HG02642 (cell line): ENCODE results near the gene PLOD1.
"Not testable (repeated sequence)": the region's sequence is repeated elsewhere in the genome, so short reads cannot be mapped to it uniquely, and the experiment has no call there.

Experiments used
- ATAC-seq: cut with Tn5 transposase; IDR thresholded peaks from one replicate; pipeline ENCODE4 v1.9.1; 2021; ENCODE audit warnings: mild to moderate bottlenecking; ENCODE audit not compliant: unreplicated experiment, poor library complexity

PLOD1 gene

GRCh38 chr1:11934302-11935056 is at the start of gene PLOD1:
TSS of gene PLOD1 (plus strand) at chr1:11934717. CDS start at chr1:11934780, 63 bp downstream.
- ATAC-seq = peak; percentile 87

GRCh38 chr1:11885916-11886315 is 48.6 kb upstream of the PLOD1 start:
- no peak for ATAC-seq

- no peak for ATAC-seq
Measured at GRCh38 chr1:11886986-11887665, 47.4 kb upstream of the PLOD1 start.

- no peak for ATAC-seq
Measured at GRCh38 chr1:11887666-11888007, 46.9 kb upstream of the PLOD1 start.

GRCh38 chr1:11888206-11888876 is 46.2 kb upstream of the PLOD1 start:
- ATAC-seq = no peak

- ATAC-seq = no peak
Measured at GRCh38 chr1:11888877-11889208, 45.7 kb upstream of the PLOD1 start.

- ATAC-seq = no peak
Measured at GRCh38 chr1:11891433-11892186, 42.9 kb upstream of the PLOD1 start.

GRCh38 chr1:11893907-11894251 is 40.6 kb upstream of the PLOD1 start:
- no peak for ATAC-seq

- not testable (repeated sequence) for ATAC-seq
Measured at GRCh38 chr1:11894501-11894900, 40.0 kb upstream of the PLOD1 start.

GRCh38 chr1:11898086-11898785 is 36.3 kb upstream of the PLOD1 start:
- ATAC-seq = no peak

GRCh38 chr1:11898831-11899467 is 35.6 kb upstream of the PLOD1 start:
- ATAC-seq = no peak

GRCh38 chr1:11901446-11901845 is 33.1 kb upstream of the PLOD1 start:
- ATAC-seq = not testable (repeated sequence)

- ATAC-seq = no peak
Measured at GRCh38 chr1:11903210-11903609, 31.3 kb upstream of the PLOD1 start.

- not testable (repeated sequence) for ATAC-seq
Measured at GRCh38 chr1:11904156-11904555, 30.4 kb upstream of the PLOD1 start.

- no peak for ATAC-seq
Measured at GRCh38 chr1:11904978-11905377, 29.5 kb upstream of the PLOD1 start.

GRCh38 chr1:11906870-11907269 is 27.6 kb upstream of the PLOD1 start:
- ATAC-seq = no peak

- peak; percentile 45 for ATAC-seq
Measured at GRCh38 chr1:11907275-11908094, 27.0 kb upstream of the PLOD1 start.

- peak; percentile 55 for ATAC-seq
Measured at GRCh38 chr1:11908095-11908675, 26.3 kb upstream of the PLOD1 start.

- not testable (repeated sequence) for ATAC-seq
Measured at GRCh38 chr1:11910914-11911228, 23.6 kb upstream of the PLOD1 start.
